NCI-H446 (cell line): ENCODE measurements around the gene MSH6.
A peak's percentile ranks its signal among the peaks of the same experiment; 100 is the strongest.

Experiments
- DNase-seq, 2 experiments: peaks; one replicate each; lab custom pipeline; 2025; lab: John Stamatoyannopoulos, UW

MSH6 gene

GRCh38 chr2:47782671-47783485 lies at the start of gene MSH6:
Gene MSH6 (plus strand): TSS chr2:47783145. CDS start chr2:47783234, 89 bp downstream.
- peak; percentile 79 to 92 for DNase-seq

GRCh38 chr2:47735136-47735869 lies 47.6 kb upstream of the MSH6 start:
- DNase-seq: no peak

GRCh38 chr2:47735912-47736311 lies 47.0 kb upstream of the MSH6 start:
- DNase-seq: no peak

GRCh38 chr2:47737191-47737975 lies 45.6 kb upstream of the MSH6 start:
- DNase-seq: no peak

- no peak for DNase-seq
These were observed 44.6 kb upstream of the MSH6 start for GRCh38 chr2:47738331-47738730.

GRCh38 chr2:47741101-47741500 lies 41.8 kb upstream of the MSH6 start:
- no peak for DNase-seq

- no peak for DNase-seq
These were observed 41.3 kb upstream of the MSH6 start for GRCh38 chr2:47741637-47742036.

- DNase-seq: no peak
These were observed 38.9 kb upstream of the MSH6 start for GRCh38 chr2:47744074-47744473.

GRCh38 chr2:47747878-47748277 lies 35.1 kb upstream of the MSH6 start:
- no peak for DNase-seq

- DNase-seq: no peak
These were observed 31.0 kb upstream of the MSH6 start for GRCh38 chr2:47751856-47752414.

GRCh38 chr2:47767497-47767844 lies 15.5 kb upstream of the MSH6 start:
- DNase-seq: no peak

- peak in 1 of 2 experiments; percentile 42 for DNase-seq
These were observed 14.9 kb upstream of the MSH6 start for GRCh38 chr2:47767880-47768609.

GRCh38 chr2:47769318-47769717 lies 13.6 kb upstream of the MSH6 start:
- DNase-seq: no peak

GRCh38 chr2:47771211-47771610 lies 11.7 kb upstream of the MSH6 start:
- DNase-seq: peak in 1 of 2 experiments; percentile 69

GRCh38 chr2:47772343-47772742 lies 10.6 kb upstream of the MSH6 start:
- DNase-seq: no peak

- DNase-seq: no peak
These were observed 8.4 kb upstream of the MSH6 start for GRCh38 chr2:47774567-47774966.

- DNase-seq: no peak
These were observed 5.5 kb upstream of the MSH6 start for GRCh38 chr2:47777277-47777937.

- no peak for DNase-seq
These were observed 4.1 kb upstream of the MSH6 start for GRCh38 chr2:47778698-47779425.

- DNase-seq: no peak
These were observed 3.5 kb upstream of the MSH6 start for GRCh38 chr2:47779426-47779790.

- no peak for DNase-seq
These were observed 619 bp upstream of the MSH6 start for GRCh38 chr2:47782381-47782670.
